SH-SY5Y (cell line): ENCODE data around the gene PRSS12.

ENCODE experiments used
- GATA2 ChIP-seq: IDR thresholded peaks from 2 replicates; pipeline ENCODE4 v1.6.1; 2011; ENCODE audit warnings: mild to moderate bottlenecking, low read depth, low read length
- GATA3 ChIP-seq: IDR thresholded peaks from 2 replicates; pipeline ENCODE4 v1.6.1; 2011; ENCODE audit warnings: low read depth, mild to moderate bottlenecking, low read length, moderate library complexity

DNA sequence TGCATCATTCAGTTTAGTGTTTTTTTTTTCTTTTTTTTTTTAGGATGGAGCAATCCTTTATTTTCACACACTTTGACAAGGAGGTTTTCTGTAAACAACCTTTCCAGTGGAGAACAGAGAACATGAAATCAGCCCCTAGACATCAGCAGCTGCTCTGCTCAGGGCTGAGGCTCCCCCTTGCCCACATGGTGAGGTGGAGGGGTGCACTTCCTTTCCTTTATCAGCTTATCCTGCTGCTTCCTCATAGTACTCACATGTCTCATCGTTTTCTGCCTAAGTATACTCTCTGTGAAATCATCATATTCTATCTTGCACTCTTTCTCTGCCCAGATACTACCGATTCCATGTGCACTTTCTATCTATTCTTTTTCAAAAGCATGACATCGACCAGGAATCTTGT, 47.6 kb upstream of the PRSS12 start:
- TF ChIP-seq GATA2 (no peak), GATA3 (no peak)
